Esophagus mucosa (tissue), 1 donor: ENCODE results near the gene SYTL1. TPM values are rescaled to one million over a fixed set of nuclear protein-coding genes. Genes with fewer than 3 reads are reported as not detected.
"Not testable (repeated sequence)": the region's sequence is repeated elsewhere in the genome, so short reads cannot be mapped to it uniquely, and the experiment has no call there.

Source experiments
- ATAC-seq: fragments of 200-7000 bp; cut with Tn5 transposase; one replicate; pipeline ENCODE4 v1.9.1; 2020
- total RNA-seq: library from RNA; stranded (reverse); gene quantifications from one replicate; pipeline ENCODE4 v1.2.4, GENCODE V29; 2023
- donor health status: DM: yes; HTN: yes; CAD: no.

SYTL1 gene
- total RNA-seq, 1 donor from 2014 or later, result 113 TPM

GRCh38 chr1:27384797-27385196 is 43.0 kb downstream of the SYTL1 start:
- ATAC-seq, result not testable (repeated sequence)

DNA sequence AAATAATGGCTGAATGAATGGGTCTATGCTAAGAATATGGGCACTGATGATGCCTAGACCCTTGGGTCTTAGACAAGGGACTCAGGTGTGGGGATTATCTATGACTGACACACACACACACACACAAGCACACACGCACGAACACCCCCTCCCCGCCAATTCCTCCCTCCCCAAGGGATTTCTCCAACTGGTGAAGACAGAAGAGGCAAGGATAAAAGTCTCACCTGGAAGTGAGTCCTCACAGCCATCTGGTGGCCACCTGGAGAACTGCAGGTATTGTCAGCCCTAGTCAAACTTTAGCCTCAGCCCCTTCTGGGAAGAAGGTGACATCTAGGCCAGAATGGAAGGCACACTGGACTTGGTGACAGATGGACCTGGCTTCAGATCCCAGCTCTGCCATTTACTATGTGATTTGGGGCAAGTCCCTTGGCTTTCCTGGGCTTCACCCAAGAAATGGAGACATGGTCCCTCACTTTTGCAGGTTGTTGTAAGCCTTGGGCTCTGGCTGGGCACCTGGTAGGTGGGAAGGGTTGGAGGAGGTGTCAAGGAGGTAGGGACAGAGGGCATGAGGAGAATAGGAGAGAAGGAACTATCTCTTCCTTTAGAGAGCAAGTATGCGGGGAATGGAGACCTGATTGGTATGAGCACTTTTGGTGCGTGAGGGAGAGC is 46.6 kb downstream of the SYTL1 start:
- peak; percentile 37 for ATAC-seq

GRCh38 chr1:27391511-27392095 is 49.8 kb downstream of the SYTL1 start:
- peak; percentile 17 for ATAC-seq

GRCh38 chr1:27392096-27392777 is 50.4 kb downstream of the SYTL1 start, which contains the start of gene GPR3:
GPR3 (plus strand) TSS chr1:27392622; CDS start chr1:27393799, 1,177 bp downstream.
- ATAC-seq, result peak; percentile 83

DNA sequence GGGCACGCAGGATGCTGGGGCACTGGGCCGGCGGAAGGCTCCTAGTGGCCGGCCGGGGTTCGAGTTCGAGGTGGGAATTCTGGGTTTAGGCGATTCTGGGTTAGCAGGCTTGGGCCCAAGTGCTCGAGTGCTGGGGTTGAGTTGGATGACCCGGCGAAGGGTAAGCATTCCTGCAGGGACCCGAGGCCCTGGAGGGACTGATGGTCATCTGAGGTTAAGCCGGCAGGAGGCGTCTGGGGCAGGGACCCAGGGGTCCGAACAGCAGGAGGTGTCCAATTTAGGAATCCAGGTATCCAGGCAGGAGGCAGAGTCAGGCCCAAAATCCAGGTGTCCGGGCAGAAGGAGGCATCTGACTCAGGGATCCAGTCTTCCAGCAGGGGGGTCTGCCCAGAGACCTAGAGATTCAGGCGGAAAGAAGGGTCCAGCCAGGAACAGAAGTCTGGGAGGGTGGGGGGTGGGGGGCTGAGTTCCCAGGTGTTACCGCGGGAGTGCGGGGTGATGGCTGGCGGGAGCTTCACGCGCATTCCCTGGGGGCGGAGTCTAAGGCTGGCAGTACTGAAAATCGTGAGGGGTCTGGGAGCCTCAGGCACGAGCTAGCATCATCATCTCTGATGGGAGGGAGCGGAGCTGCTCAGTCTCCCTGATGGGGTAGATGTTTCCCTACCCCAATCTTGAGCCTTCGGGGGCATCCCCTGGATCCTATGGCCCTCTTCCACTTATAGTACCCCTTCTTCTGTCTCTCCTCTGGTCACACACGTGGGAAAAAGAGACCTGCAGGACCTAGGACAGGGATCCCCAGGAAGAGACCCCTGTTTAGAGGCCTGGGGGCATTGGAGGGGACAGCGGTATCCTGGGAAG is 51.2 kb downstream of the SYTL1 start:
- no peak for ATAC-seq

DNA sequence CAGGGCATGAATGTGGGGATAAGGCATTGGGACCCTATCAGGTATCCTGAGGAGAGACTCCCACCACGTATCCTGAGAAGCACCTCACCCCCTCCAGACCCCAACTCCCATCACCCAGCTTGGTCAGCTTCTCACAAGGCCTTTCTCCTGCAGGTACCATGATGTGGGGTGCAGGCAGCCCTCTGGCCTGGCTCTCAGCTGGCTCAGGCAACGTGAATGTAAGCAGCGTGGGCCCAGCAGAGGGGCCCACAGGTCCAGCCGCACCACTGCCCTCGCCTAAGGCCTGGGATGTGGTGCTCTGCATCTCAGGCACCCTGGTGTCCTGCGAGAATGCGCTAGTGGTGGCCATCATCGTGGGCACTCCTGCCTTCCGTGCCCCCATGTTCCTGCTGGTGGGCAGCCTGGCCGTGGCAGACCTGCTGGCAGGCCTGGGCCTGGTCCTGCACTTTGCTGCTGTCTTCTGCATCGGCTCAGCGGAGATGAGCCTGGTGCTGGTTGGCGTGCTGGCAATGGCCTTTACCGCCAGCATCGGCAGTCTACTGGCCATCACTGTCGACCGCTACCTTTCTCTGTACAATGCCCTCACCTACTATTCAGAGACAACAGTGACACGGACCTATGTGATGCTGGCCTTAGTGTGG is 51.9 kb downstream of the SYTL1 start:
- no peak for ATAC-seq

DNA sequence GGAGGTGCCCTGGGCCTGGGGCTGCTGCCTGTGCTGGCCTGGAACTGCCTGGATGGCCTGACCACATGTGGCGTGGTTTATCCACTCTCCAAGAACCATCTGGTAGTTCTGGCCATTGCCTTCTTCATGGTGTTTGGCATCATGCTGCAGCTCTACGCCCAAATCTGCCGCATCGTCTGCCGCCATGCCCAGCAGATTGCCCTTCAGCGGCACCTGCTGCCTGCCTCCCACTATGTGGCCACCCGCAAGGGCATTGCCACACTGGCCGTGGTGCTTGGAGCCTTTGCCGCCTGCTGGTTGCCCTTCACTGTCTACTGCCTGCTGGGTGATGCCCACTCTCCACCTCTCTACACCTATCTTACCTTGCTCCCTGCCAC is 52.4 kb downstream of the SYTL1 start:
- no peak for ATAC-seq

DNA sequence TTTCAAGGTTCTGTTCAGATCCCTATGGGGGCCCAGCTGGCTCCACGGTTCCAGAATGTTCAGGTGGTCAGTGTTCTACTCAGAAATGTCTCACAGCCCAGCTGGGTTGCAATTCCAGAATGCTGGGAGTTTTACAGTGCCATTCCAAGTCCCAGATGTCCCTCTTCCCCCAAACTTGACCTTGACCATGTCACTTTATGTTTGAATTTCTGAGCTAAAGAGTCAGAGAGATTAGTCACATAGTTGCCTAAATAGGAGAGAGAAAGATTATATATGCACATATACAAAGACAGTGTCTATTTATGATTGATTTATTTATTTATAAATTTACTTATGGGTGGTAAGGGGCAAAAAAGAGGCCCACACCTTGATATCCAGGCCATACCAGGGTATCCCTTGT is 53.1 kb downstream of the SYTL1 start:
- no peak for ATAC-seq

GRCh38 chr1:27395441-27396195 is 53.8 kb downstream of the SYTL1 start:
- ATAC-seq, result peak; percentile 31

DNA sequence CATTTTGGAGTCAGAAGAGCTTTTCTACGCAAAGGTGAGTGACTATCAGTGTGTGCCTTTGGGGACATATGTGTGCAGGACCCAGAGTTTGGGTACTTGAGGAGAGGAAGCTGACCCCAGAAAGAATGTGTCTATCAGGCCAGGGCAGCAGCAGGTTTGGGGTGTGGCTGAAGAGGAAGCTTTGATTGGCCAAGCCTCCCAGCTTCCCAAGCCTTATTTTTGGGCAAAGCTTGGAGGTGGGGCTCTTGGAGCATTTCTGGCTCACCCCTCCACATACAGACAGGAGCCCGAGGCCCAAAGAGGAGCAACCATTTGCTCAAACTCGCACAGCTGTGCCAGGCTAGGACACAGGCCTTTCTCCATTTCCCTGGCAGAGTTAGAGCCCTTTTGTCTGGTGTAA is 55.3 kb downstream of the SYTL1 start:
- no peak for ATAC-seq

DNA sequence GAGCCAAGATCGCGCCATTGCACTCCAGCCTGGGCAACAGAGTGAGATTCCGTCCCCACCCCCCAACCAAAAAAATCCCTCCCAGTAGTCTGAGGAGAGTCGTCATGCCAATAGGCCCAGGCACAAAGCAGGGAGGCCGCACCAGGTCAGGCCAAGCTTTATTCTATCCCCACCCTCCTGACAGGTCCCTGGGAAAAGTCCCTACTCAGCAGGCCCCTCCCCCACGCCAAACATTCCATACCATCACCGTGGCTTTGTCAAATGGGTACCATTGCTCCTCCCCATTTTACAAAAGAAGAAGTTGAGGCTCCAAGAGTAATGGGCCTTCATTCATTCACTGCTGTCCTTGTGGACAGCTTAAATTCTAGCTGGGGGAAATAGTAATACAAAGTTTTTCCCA is 55.9 kb downstream of the SYTL1 start:
- no peak for ATAC-seq

- no peak for ATAC-seq
Measured at GRCh38 chr1:27398405-27399149, 56.8 kb downstream of the SYTL1 start.

GRCh38 chr1:27399251-27400025 is 57.6 kb downstream of the SYTL1 start:
- ATAC-seq, result no peak

- ATAC-seq, result peak; percentile 8
Measured at GRCh38 chr1:27400082-27400962, 58.5 kb downstream of the SYTL1 start.

GRCh38 chr1:27400963-27401341 is 59.1 kb downstream of the SYTL1 start:
- no peak for ATAC-seq

- ATAC-seq, result peak; percentile 27
Measured at GRCh38 chr1:27402349-27402754, 60.5 kb downstream of the SYTL1 start.

GRCh38 chr1:27403065-27403726 is 61.4 kb downstream of the SYTL1 start:
- ATAC-seq, result peak; percentile 49
